Measurements from ENCODE around the gene CDH15. TPM values are rescaled to one million over a fixed set of nuclear protein-coding genes. Genes with fewer than 3 reads are reported as not detected.
A peak's percentile ranks its signal among the peaks of the same experiment; 100 is the strongest.
"Not testable (repeated sequence)": the region's sequence is repeated elsewhere in the genome, so short reads cannot be mapped to it uniquely, and the experiment has no call there.

CDH15 gene
- total RNA-seq, 2 experiments from 2014 or later = not detected

- CTCF ChIA-PET = no interaction called here
- Mint-ChIP-seq H3K27ac (no peak overlapping the region), H3K36me3 (ENCODE audit: low read depth) (no peaks in the 10 kb centered on the region), H3K9me3 (no peaks in the 10 kb centered on the region), H3K27me3 (ENCODE audit: low read depth) (no peaks in the 10 kb centered on the region), H3K4me3 (no peak overlapping the region), H3K4me1 (ENCODE audit: low read depth) (peaks cover 2% of the 10 kb centered on the region)
- no peak for DNase-seq
- intact Hi-C loops (cut with micrococcal nuclease) = no loop called here
Measured at GRCh38 chr16:89164436-89164835, 7.1 kb upstream of the CDH15 start.

GRCh38 chr16:89164847-89165680, 6.5 kb upstream of the CDH15 start:
- no peak for DNase-seq
- peaks cover 2% of the 10 kb centered on the region for H3K4me1 Mint-ChIP-seq (ENCODE audit: low read depth)
- intact Hi-C loops (cut with micrococcal nuclease) = no loop called here
- CTCF ChIA-PET = no interaction called here
- H3K9me3 Mint-ChIP-seq = no peaks in the 10 kb centered on the region
- no peak overlapping the region for H3K4me3 Mint-ChIP-seq
- H3K27me3 Mint-ChIP-seq (ENCODE audit: low read depth) = no peaks in the 10 kb centered on the region
- H3K27ac Mint-ChIP-seq = no peak overlapping the region
- H3K36me3 Mint-ChIP-seq (ENCODE audit: low read depth) = no peaks in the 10 kb centered on the region

GRCh38 chr16:89165681-89165979, 5.9 kb upstream of the CDH15 start:
- H3K4me3 Mint-ChIP-seq; CTCF ChIA-PET; intact Hi-C loops (cut with micrococcal nuclease); DNase-seq; H3K9me3 Mint-ChIP-seq; H3K36me3 Mint-ChIP-seq (ENCODE audit: low read depth); H3K27ac Mint-ChIP-seq; H3K27me3 Mint-ChIP-seq (ENCODE audit: low read depth); H3K4me1 Mint-ChIP-seq (ENCODE audit: low read depth): not testable (repeated sequence)

GRCh38 chr16:89166696-89167424, 4.7 kb upstream of the CDH15 start:
- DNase-seq = no peak
- H3K9me3 Mint-ChIP-seq = no peaks in the 10 kb centered on the region
- H3K4me1 Mint-ChIP-seq (ENCODE audit: low read depth) = peaks cover 9% of the 10 kb centered on the region
- H3K4me3 Mint-ChIP-seq = no peak overlapping the region
- peaks cover 3% of the 10 kb centered on the region for H3K27me3 Mint-ChIP-seq (ENCODE audit: low read depth)
- CTCF ChIA-PET = interaction anchor here (0.6 to 1.6 kb wide), 12 partner anchors 10 to 430 kb away, joined by 3 to 10 read pairs (median 3); partner anchors contain the start of genes ACSF3 and ZNF778
- H3K27ac Mint-ChIP-seq = no peak overlapping the region
- intact Hi-C loops (cut with micrococcal nuclease) = loop anchor here (1.0 kb wide), 2 partner anchors 225 to 355 kb away; no protein-coding TSS in a partner anchor
- no peaks in the 10 kb centered on the region for H3K36me3 Mint-ChIP-seq (ENCODE audit: low read depth)

- intact Hi-C loops (cut with micrococcal nuclease) = loop anchor here (1.0 kb wide), 2 partner anchors 225 to 355 kb away; no protein-coding TSS in a partner anchor
- Mint-ChIP-seq H3K4me1 (ENCODE audit: low read depth) (peaks cover 9% of the 10 kb centered on the region), H3K27me3 (ENCODE audit: low read depth) (peaks cover 3% of the 10 kb centered on the region), H3K9me3 (no peaks in the 10 kb centered on the region), H3K27ac (no peak overlapping the region), H3K36me3 (ENCODE audit: low read depth) (no peaks in the 10 kb centered on the region), H3K4me3 (no peak overlapping the region)
- peak; percentile 88 for DNase-seq
- CTCF ChIA-PET = interaction anchor here (0.6 to 1.6 kb wide), 13 partner anchors 11 to 430 kb away, joined by 3 to 10 read pairs (median 3); partner anchors contain the start of genes ACSF3 and ZNF778
Measured at GRCh38 chr16:89167425-89167941, 4.1 kb upstream of the CDH15 start.

- DNase-seq = no peak
- Mint-ChIP-seq H3K27ac (no peak overlapping the region), H3K36me3 (ENCODE audit: low read depth) (no peaks in the 10 kb centered on the region), H3K4me1 (ENCODE audit: low read depth) (peaks cover 9% of the 10 kb centered on the region), H3K27me3 (ENCODE audit: low read depth) (peaks cover 3% of the 10 kb centered on the region), H3K9me3 (no peaks in the 10 kb centered on the region), H3K4me3 (no peak overlapping the region)
- CTCF ChIA-PET = no interaction called here
- intact Hi-C loops (cut with micrococcal nuclease) = no loop called here
Measured at GRCh38 chr16:89168381-89169189, 3.0 kb upstream of the CDH15 start.

- Mint-ChIP-seq H3K27ac (no peak overlapping the region), H3K4me3 (no peak overlapping the region), H3K27me3 (ENCODE audit: low read depth) (peaks cover 3% of the 10 kb centered on the region), H3K9me3 (no peaks in the 10 kb centered on the region), H3K4me1 (ENCODE audit: low read depth) (peaks cover 9% of the 10 kb centered on the region), H3K36me3 (ENCODE audit: low read depth) (no peaks in the 10 kb centered on the region)
- CTCF ChIA-PET = interaction anchor here (1.6 kb wide), 1 partner anchor 14 kb away, joined by 3 read pairs; no protein-coding TSS in a partner anchor
- intact Hi-C loops (cut with micrococcal nuclease) = loop anchor here (2.0 kb wide), 2 partner anchors 339 to 433 kb away; partner anchors contain the start of gene SPG7
- no peak for DNase-seq
Measured at GRCh38 chr16:89169778-89170177, 1.8 kb upstream of the CDH15 start.

GRCh38 chr16:89170346-89171215, 967 bp upstream of the CDH15 start:
- Mint-ChIP-seq H3K27ac (no peak overlapping the region), H3K27me3 (ENCODE audit: low read depth) (peaks cover 3% of the 10 kb centered on the region), H3K4me1 (ENCODE audit: low read depth) (peaks cover 9% of the 10 kb centered on the region), H3K4me3 (peak overlapping the region; percentile 63), H3K36me3 (ENCODE audit: low read depth) (no peaks in the 10 kb centered on the region), H3K9me3 (no peaks in the 10 kb centered on the region)
- intact Hi-C loops (cut with micrococcal nuclease) = loop anchor here (1.0 to 2.0 kb wide), 6 partner anchors 22 to 434 kb away; partner anchors contain the start of gene SPG7
- CTCF ChIA-PET = interaction anchor here (0.7 to 1.6 kb wide), 3 partner anchors 15 to 433 kb away, joined by 3 to 4 read pairs (median 3); no protein-coding TSS in a partner anchor
- DNase-seq = peak; percentile 45

GRCh38 chr16:89172171-89172527, 601 bp downstream of the CDH15 start:
- Mint-ChIP-seq H3K4me1 (ENCODE audit: low read depth) (peaks cover 9% of the 10 kb centered on the region), H3K27ac (no peak overlapping the region), H3K4me3 (no peak overlapping the region), H3K27me3 (ENCODE audit: low read depth) (peaks cover 3% of the 10 kb centered on the region), H3K36me3 (ENCODE audit: low read depth) (no peaks in the 10 kb centered on the region), H3K9me3 (no peaks in the 10 kb centered on the region)
- intact Hi-C loops (cut with micrococcal nuclease) = no loop called here
- CTCF ChIA-PET = no interaction called here
- no peak for DNase-seq

- Mint-ChIP-seq H3K9me3 (no peaks in the 10 kb centered on the region), H3K4me1 (ENCODE audit: low read depth) (peaks cover 9% of the 10 kb centered on the region), H3K36me3 (ENCODE audit: low read depth) (no peaks in the 10 kb centered on the region), H3K27ac (no peak overlapping the region), H3K27me3 (ENCODE audit: low read depth) (peaks cover 3% of the 10 kb centered on the region), H3K4me3 (no peak overlapping the region)
- CTCF ChIA-PET = no interaction called here
- intact Hi-C loops (cut with micrococcal nuclease) = no loop called here
- DNase-seq = no peak
Measured at GRCh38 chr16:89172528-89173173, 1.1 kb downstream of the CDH15 start.
